Measurements from ENCODE around the gene GPD1L. TPM values are rescaled to one million over a fixed set of nuclear protein-coding genes. Genes with fewer than 3 reads are reported as not detected.
"Not testable (repeated sequence)": the region's sequence is repeated elsewhere in the genome, so short reads cannot be mapped to it uniquely, and the experiment has no call there.

GPD1L gene
- total RNA-seq, 1 experiment from 2014 or later = 4.3 TPM

DNA sequence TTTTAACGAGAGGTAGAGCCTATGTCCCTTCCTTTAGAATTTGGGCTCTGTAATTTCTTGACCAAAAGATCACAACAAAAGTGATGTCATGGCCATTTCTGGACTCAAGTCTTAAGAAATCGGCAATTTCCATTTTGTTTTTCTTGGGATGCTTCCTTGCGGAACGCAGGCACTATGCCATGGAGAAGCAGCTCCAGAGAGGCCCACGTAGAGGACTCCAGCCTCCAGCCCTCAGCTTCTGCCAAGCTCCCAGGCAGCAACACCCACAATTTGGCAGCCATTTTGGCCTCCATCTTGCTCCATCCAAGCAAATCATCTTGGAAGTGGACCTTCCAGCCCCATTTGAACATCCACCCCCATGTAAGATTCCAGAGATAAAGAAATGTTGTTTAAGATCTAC is 6.0 kb upstream of the GPD1L start:
- DNase-seq (ENCODE audit: low read depth) = no peak
- in situ Hi-C loops (cut with HindIII; ENCODE audit: low pct_unique_long_range_greater_than_20kb, low sequenced_read_pairs) = loop anchor here (10.0 kb wide), 1 partner anchor 116 kb away; the partner anchor contains the start of genes OSBPL10 and ZNF860

DNA sequence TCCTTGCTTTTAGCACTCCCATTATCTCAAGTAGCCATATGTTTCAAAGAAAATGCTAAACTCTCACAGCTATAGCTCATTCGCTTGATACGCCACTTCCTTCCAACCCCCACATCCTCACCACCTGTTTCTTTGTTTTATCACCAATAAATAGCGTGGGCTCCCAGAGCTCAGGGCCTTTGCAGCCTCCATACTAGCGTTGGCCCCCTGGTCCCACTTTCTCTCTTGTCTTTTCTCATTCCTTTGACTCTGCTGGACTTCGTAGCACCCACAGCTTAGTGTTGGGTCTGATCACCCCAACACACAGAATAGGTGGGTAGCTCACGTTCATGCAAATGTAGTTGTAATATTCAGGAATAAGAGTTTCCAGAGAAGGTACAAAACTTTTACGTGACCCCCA is 4.1 kb upstream of the GPD1L start:
- peak; percentile 5 for DNase-seq (ENCODE audit: low read depth)
- in situ Hi-C loops (cut with HindIII; ENCODE audit: low pct_unique_long_range_greater_than_20kb, low sequenced_read_pairs) = loop anchor here (10.0 kb wide), 1 partner anchor 117 kb away; the partner anchor contains the start of genes OSBPL10 and ZNF860

DNA sequence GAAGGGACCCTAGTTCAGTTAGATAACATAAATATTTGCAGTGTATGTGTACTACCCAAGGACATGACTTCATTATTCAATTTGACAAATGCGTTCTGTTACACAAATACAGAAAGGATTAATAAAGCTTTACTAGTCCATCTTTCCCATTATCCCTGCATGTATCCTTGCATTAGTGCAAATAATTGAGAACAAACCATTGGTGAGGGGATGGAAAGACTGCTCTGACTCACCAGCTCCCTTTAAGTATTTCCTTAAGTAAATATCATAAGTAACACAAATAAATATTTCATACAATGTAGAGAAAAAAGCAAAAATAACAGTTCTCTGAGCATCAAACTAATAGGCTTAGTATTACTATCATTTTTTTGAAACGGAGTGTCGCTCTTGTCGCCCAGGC is 1.9 kb upstream of the GPD1L start:
- in situ Hi-C loops (cut with HindIII; ENCODE audit: low pct_unique_long_range_greater_than_20kb, low sequenced_read_pairs) = loop anchor here (10.0 kb wide), 1 partner anchor 120 kb away; the partner anchor contains the start of genes OSBPL10 and ZNF860
- DNase-seq (ENCODE audit: low read depth) = no peak

DNA sequence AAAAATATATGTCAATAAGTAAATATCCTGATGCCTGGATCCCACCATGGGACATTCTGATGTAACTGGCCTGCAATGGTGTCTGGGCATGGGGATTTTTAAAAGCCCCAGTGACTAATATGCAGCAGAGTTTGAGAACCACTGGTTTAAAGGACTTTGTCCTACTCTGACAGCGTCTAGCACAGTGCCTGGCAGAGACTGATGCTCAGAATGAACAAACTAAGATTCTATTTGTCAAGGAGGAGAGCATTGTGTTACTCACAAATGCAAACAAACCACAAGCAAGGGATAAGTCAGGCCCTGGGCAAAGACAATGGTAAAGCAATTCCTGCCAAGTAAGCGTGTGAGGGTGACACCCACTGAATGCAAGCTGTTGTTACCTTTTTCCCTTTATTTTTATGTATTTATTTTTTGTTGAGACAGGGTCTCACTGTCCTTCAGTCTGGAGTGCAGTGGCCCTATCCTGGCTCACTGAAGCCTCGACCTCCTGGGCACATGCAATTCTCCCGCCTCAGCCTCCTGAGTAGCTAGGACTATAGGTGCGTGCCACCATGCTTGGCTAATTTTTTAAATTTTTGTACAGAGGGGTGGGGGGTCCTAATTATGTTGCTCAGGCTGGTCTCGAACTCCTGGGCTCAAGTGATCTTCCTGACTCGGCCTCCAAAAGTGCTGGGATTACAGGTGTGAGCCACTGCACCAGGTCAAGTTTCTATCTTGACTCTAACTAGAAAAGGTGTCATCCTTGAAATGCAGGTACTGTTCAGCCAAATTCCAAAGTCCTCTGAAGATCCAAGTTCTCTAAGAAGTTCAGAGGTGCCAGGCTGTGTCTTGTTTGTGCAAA is 909 bp upstream of the GPD1L start:
- no peak for DNase-seq (ENCODE audit: low read depth)
- in situ Hi-C loops (cut with HindIII; ENCODE audit: low pct_unique_long_range_greater_than_20kb, low sequenced_read_pairs) = loop anchor here (10.0 kb wide), 1 partner anchor 121 kb away; the partner anchor contains the start of genes OSBPL10 and ZNF860

DNA sequence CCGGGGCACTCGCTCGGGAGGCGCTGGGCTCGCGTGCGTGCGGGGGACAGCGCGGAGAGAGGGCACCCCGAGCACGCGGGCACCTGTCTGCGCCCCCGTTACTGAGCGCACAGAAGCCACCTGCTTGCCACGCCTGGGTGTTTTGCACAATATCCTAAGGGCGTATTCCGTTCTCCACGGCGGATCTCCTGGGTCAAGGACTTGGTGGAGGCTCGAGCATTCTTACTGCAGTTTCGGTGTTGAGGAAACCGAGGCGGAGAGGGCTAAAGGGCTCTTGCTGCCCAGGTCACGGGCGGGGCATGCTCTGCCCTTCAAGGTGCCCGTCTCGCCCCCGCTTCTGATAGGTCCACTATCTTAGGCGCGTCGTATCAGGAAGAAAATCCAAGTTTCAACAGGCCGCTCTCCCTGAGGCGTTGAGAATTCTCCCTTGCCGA is 526 bp downstream of the GPD1L start:
- no peak for DNase-seq (ENCODE audit: low read depth)
- in situ Hi-C loops (cut with HindIII; ENCODE audit: low pct_unique_long_range_greater_than_20kb, low sequenced_read_pairs) = loop anchor here (10.0 kb wide), 1 partner anchor 122 kb away; the partner anchor contains the start of genes OSBPL10 and ZNF860

DNA sequence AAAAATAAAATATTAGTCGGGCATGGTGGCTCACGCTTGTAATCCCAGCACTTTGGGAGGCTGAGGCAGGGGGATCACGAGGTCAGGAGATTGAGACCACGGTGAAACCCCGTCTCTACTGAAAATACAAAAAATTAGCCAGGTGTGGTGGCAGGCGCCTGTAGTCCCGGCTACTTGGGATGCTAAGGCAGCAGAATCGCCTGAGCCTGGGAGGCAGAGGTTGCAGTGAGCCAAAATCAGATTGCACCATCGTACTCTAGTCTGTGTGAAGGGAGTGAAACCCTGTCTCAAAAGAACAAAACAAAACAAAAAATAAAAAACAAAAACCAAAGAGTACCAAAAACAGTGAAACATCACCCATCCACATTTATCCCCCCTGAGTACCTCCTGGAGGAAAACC is 1.8 kb downstream of the GPD1L start:
- in situ Hi-C loops (cut with HindIII; ENCODE audit: low pct_unique_long_range_greater_than_20kb, low sequenced_read_pairs) = loop anchor here (10.0 kb wide), 1 partner anchor 123 kb away; the partner anchor contains the start of genes OSBPL10 and ZNF860

DNA sequence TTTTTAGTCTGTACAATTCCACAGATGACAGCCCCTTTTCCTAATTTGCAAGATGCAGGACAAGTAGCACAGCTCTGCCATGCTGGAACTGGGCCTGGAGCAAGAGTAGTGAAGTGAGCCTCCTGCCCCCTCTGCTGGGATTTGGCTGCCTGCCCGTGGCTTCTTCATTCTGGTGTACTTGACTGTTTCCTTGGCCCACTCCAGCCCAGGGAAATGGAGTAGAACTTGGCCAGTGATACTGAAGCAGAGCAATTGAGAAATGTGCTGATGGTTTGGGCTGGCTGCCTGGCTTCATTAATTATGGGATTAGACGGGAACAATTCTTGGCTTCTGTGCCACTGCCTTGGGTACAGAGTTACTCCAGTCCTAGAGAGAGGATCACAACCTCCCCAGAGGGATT is 2.8 kb downstream of the GPD1L start:
- DNase-seq (ENCODE audit: low read depth) = no peak
- in situ Hi-C loops (cut with HindIII; ENCODE audit: low pct_unique_long_range_greater_than_20kb, low sequenced_read_pairs) = loop anchor here (10.0 kb wide), 1 partner anchor 124 kb away; the partner anchor contains the start of genes OSBPL10 and ZNF860

More for the DNA sequence above, 1.8 kb downstream of the GPD1L start:
- DNase-seq (ENCODE audit: low read depth) = not testable (repeated sequence)

DNA sequence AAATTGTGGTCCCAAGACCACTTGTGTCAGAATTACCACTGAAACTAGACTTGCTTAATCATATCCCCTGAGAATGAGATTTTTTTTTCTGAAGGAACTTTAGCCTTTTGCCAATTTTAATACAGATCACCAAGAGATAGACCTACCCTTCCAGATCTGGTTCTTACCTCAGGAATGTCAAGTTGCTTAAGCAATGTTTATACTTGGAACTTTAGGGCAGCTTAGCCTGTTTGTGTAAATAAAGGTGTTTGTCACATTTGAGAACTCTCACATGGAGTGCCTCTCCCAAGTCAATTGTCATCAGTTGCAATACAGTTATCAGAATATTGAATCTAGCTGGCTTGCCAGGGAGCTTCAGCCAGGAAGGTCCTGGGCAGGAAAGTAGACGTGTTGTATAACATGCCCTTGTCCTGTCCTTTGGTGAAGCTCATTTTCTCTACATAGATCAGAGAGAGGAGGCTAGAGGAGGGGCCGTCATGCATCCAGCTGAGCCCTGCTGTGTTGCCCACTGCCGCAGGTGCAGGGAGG is 3.9 kb downstream of the GPD1L start:
- no peak for DNase-seq (ENCODE audit: low read depth)

DNA sequence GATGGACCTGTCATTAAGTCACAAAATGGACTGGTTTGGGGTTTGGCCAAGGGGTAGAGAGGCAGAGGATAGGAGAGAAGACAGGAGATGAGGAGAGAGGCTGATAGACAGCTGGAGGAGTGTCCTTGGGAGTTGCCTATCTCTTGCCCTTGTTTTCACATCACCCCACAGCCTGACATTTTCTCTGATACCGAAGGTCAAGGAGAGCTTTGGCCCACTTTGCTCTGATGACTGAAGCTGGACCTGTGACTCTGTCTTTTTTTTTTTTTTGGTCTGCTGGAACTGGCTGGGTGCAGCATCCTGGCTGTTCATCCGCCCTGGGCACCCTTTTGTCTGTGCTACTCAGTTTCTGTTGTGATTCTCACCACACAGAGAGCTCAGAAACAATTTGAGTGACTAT is 5.1 kb downstream of the GPD1L start:
- in situ Hi-C loops (cut with HindIII; ENCODE audit: low pct_unique_long_range_greater_than_20kb, low sequenced_read_pairs) = no loop called here
- DNase-seq (ENCODE audit: low read depth) = no peak

More for the DNA sequence above, 3.9 kb downstream of the GPD1L start:
- in situ Hi-C loops (cut with HindIII; ENCODE audit: low pct_unique_long_range_greater_than_20kb, low sequenced_read_pairs) = no loop called here

DNA sequence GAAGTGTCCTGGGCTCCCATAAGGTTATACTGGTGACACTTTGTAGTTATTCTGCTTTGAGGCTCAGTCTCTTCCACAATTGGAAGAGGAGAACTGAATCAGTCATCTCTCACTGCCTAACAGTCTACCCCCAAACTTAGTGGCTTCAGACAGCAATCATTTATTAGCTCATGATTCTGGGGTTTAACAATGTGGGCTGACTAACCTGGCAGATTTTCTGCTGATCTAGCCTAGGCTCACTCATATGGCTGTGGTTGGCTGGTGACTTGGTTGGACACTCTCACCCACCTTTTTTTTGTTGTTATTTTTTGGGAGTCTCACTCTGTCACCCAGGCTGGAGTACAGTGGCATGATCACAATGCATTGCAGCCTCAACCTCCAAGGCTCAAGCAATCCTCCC is 7.1 kb downstream of the GPD1L start:
- no peak for DNase-seq (ENCODE audit: low read depth)
- in situ Hi-C loops (cut with HindIII; ENCODE audit: low pct_unique_long_range_greater_than_20kb, low sequenced_read_pairs) = no loop called here

DNA sequence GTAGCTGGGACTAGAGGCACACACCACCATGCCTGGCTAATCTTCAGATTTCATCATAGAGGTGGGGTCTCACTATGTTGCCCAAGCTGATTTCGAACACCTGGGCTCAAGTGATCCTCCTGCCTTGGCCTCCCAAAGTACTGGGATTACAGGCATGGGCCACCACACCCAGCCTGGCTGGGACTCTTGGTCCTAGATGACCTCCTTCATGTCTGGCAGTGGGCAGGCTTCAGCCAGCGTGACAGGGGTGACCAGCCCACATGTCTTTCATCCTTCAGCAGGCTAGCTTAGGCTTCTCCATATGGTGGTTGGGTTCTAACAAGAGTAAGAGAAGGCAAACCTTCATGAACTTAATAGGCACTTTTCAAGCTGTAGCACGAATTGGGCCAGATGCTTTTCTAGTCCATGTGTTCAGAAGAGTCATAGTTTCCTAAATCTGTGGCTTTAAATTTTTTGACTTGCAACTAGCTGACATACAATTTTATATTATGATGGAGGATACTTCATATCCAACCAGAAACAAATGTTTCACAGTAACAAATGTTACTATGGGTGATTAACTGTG is 7.6 kb downstream of the GPD1L start:
- no peak for DNase-seq (ENCODE audit: low read depth)
- in situ Hi-C loops (cut with HindIII; ENCODE audit: low pct_unique_long_range_greater_than_20kb, low sequenced_read_pairs) = no loop called here

DNA sequence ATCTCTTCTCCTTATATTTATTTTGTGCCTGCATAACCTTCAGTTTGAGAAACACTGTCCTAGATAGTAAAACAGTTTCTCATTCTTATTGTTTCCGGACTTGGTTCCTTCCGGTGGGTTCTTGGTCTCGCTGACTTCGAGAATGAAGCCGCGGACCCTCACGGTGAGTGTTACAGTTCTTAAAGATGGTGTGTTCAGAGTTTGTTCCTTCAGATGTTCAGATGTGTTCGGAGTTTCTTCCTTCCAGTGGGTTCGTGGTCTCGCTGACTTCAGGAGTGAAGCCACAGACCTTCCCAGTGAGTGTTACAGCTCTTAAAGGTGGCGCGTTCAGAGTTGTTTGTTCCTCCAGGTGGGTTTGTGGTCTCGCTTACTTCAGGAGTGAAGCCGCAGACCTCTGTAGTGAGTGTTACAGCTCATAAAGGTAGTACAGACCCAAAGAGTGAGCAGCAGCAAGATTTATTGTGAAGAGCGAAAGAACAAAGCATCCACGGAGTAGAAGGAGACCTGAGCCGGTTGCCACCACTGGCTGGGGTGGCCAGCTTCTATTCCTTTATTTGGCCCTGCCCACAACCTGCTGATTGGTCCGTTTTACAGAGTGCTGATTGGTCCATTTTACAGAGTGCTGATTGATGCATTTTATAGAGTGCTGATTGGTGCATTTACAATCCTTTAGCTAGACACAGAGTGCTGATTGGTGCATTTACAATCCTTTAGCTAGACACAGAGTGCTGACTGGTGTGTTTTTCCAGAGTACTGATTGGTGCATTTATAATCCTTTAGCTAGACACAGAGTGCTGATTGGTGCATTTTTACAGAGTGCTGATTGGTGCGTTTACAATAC is 8.3 kb downstream of the GPD1L start:
- DNase-seq (ENCODE audit: low read depth); in situ Hi-C loops (cut with HindIII; ENCODE audit: low pct_unique_long_range_greater_than_20kb, low sequenced_read_pairs): not testable (repeated sequence)

DNA sequence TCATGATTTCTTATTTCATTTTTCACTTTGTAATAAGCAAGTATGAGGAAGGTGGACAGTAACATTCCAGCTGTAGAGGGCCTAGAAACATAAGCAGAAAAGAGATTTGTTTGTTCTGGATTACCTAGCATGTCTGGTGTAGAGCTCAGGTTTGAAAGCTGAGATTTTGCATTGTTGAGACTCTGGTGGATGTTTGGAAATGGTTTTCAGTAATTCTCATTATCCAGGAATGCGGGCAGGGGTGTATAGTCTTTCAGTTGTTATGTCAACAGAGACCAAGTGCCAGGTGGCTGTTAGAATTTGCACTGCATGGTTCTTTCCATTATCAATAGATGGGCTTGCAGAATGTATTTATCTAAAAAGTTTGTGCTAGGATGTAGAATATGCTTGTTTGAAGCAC is 10.9 kb downstream of the GPD1L start:
- in situ Hi-C loops (cut with HindIII; ENCODE audit: low pct_unique_long_range_greater_than_20kb, low sequenced_read_pairs) = no loop called here
- no peak for DNase-seq (ENCODE audit: low read depth)

DNA sequence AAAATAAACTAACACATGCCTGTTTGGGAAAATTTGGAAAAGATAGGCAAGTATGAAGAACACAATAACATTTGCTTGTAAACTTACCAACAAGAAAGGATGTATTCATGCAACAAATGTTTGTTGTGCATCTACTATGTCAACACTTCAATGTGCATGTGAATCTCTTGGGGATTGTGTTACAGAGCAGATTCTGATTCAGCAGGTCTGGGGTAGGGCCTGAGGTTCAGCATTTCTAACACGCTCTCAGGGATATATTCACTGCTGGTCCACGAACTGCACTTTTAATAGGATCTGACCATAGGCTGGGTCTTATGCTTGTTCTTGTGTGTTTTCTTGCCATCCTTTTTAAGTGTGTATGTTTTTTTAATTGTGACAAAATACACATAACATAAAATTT is 11.8 kb downstream of the GPD1L start:
- no peak for DNase-seq (ENCODE audit: low read depth)
- in situ Hi-C loops (cut with HindIII; ENCODE audit: low pct_unique_long_range_greater_than_20kb, low sequenced_read_pairs) = no loop called here

DNA sequence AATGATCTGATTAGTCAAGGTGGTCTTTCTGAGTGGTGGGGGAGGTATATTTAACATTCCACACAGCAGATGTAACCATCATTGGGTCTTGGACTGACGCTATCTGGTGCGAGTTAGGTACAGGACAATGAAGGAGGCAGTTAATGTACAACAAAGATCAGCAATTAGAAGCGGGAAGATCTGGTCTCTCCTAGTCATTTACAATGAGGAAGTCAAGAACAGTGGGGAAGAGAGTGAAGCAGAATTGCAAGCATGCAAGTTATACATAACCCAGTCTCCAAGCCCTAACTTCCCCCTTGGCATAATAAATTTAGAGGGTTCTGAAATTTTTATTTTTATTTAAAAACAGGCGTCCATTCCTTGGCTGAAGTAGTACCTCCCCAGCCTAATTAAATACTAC is 14.1 kb downstream of the GPD1L start:
- in situ Hi-C loops (cut with HindIII; ENCODE audit: low pct_unique_long_range_greater_than_20kb, low sequenced_read_pairs) = no loop called here
- no peak for DNase-seq (ENCODE audit: low read depth)

DNA sequence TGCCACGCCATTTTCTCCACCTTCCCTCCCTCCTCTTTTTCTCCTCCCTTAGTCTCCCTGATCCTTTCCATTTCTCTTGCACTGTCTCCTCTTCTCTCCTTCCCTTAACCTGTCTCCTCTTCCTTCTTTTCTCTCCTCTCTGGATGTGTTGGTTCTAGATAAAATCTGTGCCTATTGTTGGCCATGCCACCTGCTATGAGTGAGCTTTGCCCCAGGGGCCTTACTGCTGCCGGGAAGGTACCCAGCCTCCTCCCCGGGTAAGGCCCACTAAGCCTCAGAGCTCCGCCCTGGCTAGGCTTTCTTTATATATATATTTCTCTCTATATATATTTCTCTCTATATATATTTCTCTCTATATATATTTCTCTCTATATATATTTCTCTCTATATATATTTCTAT is 14.7 kb downstream of the GPD1L start:
- in situ Hi-C loops (cut with HindIII; ENCODE audit: low pct_unique_long_range_greater_than_20kb, low sequenced_read_pairs) = no loop called here
- DNase-seq (ENCODE audit: low read depth) = no peak

DNA sequence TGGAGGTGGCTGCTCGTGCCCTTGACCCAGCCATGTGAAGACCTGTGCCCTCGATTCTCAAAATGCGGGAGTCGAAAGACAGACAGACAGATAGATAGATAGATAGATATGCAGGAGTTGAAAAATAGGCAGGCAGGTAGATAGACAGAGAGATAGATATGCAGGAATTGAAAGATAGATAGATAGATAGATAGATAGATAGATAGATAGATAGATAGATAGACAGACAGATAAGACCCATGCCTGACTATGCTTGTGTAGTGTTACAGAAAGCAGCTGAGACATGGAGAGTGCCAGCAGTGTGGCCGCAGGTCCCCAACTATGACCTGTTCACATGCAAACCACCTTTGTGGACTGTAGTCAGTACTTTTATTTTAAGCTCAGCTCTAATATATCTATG is 17.2 kb downstream of the GPD1L start:
- in situ Hi-C loops (cut with HindIII; ENCODE audit: low pct_unique_long_range_greater_than_20kb, low sequenced_read_pairs) = no loop called here
- no peak for DNase-seq (ENCODE audit: low read depth)

DNA sequence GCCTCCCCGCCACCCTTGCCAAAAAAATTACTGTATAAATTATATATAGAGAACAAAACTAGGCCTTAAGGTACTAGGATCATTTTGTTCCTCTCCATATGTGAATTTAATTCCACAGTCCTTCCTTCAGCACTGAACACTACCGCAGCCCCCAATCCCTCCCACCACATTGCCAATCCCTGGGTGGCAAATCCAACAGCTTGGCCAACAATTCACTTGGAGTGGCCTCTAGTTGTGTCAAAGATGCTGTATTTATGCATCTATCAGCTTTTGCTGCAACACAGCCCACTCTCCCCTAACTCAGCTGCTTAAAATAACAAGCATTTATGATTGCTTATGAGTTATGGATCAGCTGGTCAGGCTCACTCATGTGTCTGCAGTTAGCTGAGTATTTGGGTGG is 18.6 kb downstream of the GPD1L start:
- in situ Hi-C loops (cut with HindIII; ENCODE audit: low pct_unique_long_range_greater_than_20kb, low sequenced_read_pairs) = no loop called here
- DNase-seq (ENCODE audit: low read depth) = no peak
